ENCODE measurements around the gene DPH1.

The DPH1 gene

GRCh38 chr17:2062571-2063183 is 32.7 kb downstream of the DPH1 start:
- DNase-seq (ENCODE audit: low spot score): no peak

DNA sequence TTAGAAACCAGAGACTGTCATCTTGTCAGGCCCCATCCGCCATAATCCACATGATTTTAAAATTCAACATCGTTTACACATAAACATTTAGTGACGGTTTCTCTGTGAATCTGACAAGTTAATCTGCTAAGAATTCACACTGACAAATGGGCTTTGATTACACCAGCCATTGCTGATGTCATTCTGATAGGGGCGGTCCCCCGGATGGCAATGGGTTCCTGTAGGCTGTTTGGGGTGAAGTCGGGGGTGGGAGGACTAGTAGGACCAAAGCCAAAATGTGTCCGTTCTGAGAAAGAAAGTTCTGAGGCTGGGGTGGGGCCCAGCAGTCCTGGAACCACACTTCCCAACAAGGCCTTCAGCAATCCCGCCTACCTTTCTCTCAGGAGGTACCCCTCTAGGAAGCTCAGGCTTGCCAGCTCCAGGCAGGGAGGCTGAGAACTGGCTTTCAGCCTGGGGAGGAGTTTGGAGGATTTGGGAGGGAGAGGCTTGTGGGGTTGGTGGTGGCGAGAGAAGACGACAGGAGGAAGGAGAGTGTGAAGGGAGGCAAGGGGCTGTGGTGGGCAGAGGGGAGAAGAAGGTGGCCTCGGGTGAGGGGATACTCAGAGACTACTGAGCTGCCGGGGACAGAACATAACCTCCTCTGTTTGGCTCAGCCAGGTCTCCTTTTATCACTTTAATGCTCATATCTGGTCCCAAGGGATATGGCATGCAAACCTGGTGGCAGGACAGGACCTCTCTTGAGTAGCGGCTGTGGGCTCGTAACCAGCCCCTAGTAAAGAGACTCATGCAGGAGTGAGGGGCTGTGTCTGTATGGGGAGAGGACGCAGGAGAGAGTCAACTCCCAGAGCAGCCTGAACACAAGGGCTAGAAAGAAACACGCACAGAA is 33.6 kb downstream of the DPH1 start:
- DNase-seq (ENCODE audit: low spot score): no peak

- no peak for DNase-seq (ENCODE audit: low spot score)
Measured at GRCh38 chr17:2064147-2064489, 34.2 kb downstream of the DPH1 start.

GRCh38 chr17:2064520-2064971 is 34.6 kb downstream of the DPH1 start:
- no peak for DNase-seq (ENCODE audit: low spot score)

DNA sequence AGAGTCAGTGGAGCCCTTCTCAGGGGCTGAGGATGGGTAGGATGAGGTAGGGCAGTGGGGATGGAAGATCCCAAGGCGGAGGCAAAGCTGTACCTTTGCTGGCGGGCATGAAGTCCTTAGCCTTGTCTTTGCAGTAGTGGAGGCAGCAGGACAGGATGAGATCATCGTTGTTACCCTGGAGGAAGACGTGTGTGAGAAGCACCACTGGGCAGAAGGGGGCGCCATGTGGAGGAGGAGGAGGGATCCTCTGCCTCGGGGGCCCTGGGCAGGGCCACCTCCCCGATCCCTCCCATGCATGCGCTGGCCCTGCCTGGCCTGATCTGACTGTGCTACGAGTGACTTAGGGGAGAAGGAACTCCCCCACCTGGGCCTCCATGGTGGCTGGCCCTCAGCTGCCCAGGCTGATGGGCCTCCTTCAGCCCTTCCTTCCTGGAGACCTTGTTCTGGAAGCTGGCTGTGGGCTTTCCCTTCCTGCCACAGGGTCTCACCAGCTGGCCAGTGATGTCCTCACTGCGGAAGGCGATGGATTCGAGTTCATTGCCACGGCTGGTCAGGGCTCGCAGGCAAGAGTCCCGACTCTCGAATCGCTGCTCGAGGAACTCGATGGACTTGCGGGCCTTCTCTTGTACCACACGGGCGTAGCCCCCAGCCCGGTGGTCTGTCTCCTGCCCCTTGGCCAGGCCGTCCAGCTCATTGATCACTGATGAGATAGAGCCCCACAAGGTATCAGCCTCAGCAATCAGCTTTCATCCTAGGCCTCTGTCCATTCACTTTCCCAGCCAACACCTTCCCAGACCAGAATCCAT is 35.2 kb downstream of the DPH1 start:
- no peak for DNase-seq (ENCODE audit: low spot score)

DNA sequence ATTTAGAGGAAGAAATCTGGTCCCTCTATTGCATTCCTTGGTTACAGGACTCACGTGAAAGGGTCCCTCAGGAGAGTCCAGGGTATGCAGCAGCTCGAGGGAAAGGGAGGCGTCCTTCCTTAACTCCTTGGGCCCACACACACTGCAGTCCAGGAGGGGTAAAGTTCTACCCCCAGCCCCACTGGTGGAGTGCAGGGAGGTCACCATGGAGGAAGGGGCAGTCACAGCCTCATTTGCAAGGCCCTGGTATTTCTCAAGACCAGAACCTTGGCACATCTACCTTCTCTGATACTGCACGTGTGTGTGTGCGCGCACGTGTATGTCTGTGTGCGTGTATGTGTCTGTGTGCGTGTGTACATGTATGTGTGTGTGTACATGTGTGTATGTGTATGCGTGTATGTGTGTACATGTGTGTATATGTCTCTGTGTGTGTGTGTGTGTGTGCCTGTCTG is 36.0 kb downstream of the DPH1 start:
- DNase-seq (ENCODE audit: low spot score): no peak

DNA sequence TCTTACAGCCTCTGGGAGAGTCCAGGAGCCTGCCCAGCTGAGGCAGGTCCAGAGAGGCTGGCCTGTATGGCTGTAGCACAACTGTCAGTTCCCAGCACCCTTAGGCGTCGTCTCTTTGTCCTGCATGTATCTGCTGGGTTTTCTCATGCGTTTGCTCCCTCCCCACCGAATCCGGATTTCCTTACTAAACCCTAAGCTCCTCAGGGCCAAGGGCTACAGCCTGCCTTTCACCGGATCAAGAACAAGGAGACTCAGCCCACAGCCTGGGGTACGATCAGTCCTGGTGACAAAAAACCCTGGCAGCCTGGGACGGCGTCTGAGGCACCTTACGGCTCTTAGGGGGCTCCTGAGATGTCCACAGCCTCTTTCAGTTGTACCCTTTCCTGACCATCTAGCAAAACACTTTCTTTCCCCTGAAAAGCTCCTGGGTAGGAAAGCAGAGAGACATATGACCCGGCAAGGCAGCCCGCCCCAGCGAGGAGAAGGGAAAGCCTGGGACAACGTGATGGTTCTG is 37.2 kb downstream of the DPH1 start:
- DNase-seq (ENCODE audit: low spot score): no peak

DNA sequence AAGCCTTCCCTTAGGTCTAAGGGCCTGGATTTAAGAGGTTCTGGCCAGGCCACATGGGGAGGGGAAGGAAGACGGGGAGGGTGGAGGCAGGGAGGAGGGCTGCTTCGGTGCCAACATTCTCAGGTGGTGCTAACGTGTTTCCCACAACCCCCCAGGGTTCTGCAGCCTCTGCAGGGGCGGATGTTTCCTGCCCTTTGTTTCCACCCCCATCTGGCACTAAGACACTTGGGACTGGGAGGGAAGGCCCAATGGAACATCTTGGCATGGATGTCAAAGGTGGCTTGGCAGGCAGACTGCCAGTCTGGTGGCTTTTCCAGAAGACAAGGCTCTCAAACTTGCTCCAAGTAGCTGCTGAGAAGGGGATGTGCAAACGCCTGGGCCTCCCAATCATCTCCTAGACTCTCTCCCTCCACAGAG is 37.7 kb downstream of the DPH1 start:
- no peak for DNase-seq (ENCODE audit: low spot score)

- no peak for DNase-seq (ENCODE audit: low spot score)
Measured at GRCh38 chr17:2068031-2068518, 38.1 kb downstream of the DPH1 start.

DNA sequence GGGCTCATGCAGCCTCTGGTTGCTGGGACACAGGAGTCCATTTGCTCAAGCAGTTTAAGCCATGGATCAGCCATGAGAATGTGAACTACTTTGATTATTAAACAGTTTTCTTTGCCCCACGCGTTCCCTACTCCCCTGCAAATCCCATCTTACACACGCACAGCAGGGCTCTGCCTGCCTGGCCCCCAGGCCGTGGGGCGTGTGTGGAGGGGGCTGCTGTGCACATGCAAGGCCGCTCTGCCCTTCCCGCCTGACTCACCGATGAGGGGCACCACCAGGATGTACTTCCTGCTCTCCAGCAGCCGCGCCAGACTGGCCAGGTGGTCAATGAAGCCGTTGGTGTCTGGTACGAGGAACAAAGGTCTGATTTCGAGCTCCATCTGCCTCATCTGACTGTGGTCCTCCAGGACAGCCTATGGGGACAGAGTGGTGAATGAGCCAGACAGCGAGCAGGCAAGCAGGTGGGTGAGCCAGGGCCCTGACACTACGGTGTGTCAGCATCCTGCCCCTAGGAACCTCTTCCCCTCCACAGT is 38.6 kb downstream of the DPH1 start:
- DNase-seq (ENCODE audit: low spot score): no peak

- no peak for DNase-seq (ENCODE audit: low spot score)
Measured at GRCh38 chr17:2070241-2071023, 40.5 kb downstream of the DPH1 start.

GRCh38 chr17:2071024-2071385 is 41.1 kb downstream of the DPH1 start:
- no peak for DNase-seq (ENCODE audit: low spot score)

DNA sequence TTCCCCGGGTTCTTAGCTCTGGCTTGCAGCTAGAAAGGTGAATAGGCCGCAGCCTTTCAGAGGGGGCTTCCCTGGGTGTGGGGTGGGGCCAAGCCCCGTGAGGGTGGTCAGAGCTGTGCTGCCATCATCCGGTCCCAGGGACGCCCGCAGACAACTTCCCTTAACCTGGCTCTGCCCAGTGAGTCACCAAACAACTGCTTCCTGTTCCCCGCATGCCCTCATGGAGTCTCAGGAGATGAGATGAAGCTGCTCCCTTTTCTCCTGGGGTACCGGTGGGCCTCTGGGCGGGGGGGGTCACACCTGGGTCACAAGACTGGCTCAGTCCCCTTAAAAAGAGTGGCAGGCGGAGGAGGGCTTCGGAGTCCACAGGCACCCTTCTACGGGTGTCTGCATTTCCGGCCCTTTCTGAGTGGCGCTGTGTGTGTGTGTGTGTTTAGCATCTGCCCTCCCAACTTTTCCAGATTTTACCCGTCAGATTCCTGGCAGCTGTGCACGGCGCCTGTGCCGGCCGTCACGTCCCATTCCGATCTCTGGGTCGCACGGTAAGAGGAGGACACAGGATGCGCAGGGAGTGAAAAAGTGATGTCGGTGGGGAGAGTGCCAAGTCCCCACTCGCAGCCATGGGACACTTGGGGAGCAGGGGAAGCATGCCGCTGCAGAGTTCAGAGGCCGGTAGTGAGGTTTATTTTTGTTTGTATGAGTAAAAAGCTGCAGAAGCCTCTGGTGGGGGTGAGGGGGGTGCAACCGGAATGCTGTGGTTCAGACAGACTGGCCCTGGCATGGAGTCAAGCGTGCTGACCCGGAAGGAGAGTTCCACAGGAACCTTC is 41.7 kb downstream of the DPH1 start:
- no peak for DNase-seq (ENCODE audit: low spot score)

- DNase-seq (ENCODE audit: low spot score): no peak
Measured at GRCh38 chr17:2074919-2075318, 45.0 kb downstream of the DPH1 start.

GRCh38 chr17:2075336-2076086 is 45.6 kb downstream of the DPH1 start:
- no peak for DNase-seq (ENCODE audit: low spot score)

GRCh38 chr17:2076087-2076984 is 46.4 kb downstream of the DPH1 start:
- no peak for DNase-seq (ENCODE audit: low spot score)

- no peak for DNase-seq (ENCODE audit: low spot score)
Measured at GRCh38 chr17:2077040-2077439, 47.1 kb downstream of the DPH1 start.

DNA sequence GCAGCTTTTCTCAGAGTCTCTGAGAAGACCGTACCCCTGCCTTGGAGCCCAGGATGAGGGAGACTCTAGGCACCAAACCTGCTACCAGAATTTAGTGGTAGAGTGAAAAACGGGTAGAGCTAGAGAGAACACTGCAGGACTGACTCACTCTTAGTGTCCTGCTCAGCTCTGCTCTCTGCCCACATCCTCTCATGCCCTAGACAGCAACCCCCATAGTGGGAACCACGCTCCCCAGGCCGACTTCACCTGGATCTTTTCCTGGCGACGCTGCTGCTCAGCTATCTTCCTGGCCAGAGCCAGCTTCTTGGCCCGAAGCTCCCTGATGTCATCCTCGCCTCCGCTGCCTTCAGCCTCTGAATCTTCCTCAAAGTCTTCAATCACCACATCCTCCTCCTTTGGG is 51.6 kb downstream of the DPH1 start:
- no peak for DNase-seq (ENCODE audit: low spot score)

All from LoVo (cell line).